ENCODE data around the gene TRMT2A.

TRMT2A gene

DNA sequence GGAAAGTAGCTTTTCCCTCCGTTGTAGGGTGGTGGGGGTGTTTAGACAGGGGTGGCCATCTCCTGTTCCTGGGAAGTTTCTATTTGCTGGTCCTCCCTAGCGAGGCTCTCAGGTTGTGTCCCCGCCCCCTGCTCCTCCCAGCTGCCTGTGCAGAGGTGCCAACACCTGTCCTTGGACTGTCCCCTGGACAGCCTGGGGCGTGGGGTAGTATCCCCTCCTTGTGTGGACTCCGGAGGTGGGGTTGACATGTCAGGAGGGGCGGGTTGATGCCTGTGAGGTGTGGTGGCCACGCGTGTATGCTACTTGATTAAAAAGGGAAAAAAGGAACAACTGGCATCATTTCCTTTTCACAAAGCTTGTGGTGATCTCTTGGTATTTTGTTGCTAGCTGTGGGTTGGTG, 15.4 kb downstream of the TRMT2A start:
- no peak overlapping the region for H3K4me3 ChIP-seq (ENCODE audit: low read depth in 1 of 2, low read length in 2 of 2)
- no peak overlapping the region for H3K4me2 ChIP-seq (ENCODE audit: insufficient read depth, low read length)
- no peak overlapping the region for H3K27ac ChIP-seq (ENCODE audit: low read length)
- DNase-seq (no peak), ATAC-seq (ENCODE audit: insufficient read depth, low read depth) (no peak)
- H3K79me2 ChIP-seq (ENCODE audit: insufficient read depth, low read length): peaks cover 89% of the 10 kb centered on the region
- H3K36me3 ChIP-seq (ENCODE audit: insufficient read depth, low read length): peaks cover 92% of the 10 kb centered on the region
- no peaks in the 10 kb centered on the region for H3K9me3 ChIP-seq (ENCODE audit: insufficient read depth, low read length, severe bottlenecking)
- no peaks in the 10 kb centered on the region for H3K27me3 ChIP-seq (ENCODE audit: insufficient read depth, low read length, poor library complexity)
- no peak for TF ChIP-seq EZH2 (IDR thresholded peaks at IDR 0.05; ENCODE audit: borderline replicate concordance, low read depth, low read length, severe bottlenecking)
- TF ChIP-seq, protein P1, sequence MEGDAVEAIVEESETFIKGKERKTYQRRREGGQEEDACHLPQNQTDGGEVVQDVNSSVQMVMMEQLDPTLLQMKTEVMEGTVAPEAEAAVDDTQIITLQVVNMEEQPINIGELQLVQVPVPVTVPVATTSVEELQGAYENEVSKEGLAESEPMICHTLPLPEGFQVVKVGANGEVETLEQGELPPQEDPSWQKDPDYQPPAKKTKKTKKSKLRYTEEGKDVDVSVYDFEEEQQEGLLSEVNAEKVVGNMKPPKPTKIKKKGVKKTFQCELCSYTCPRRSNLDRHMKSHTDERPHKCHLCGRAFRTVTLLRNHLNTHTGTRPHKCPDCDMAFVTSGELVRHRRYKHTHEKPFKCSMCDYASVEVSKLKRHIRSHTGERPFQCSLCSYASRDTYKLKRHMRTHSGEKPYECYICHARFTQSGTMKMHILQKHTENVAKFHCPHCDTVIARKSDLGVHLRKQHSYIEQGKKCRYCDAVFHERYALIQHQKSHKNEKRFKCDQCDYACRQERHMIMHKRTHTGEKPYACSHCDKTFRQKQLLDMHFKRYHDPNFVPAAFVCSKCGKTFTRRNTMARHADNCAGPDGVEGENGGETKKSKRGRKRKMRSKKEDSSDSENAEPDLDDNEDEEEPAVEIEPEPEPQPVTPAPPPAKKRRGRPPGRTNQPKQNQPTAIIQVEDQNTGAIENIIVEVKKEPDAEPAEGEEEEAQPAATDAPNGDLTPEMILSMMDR (IDR thresholded peaks at IDR 0.05; ENCODE audit: borderline replicate concordance, extremely low read depth, low read length, poor library complexity, severe bottlenecking): no peak
- no peak overlapping the region for H2AFZ ChIP-seq (ENCODE audit: low read depth, low read length)
- no peak overlapping the region for H3K9ac ChIP-seq (ENCODE audit: low read depth, low read length)
- peaks cover 74% of the 10 kb centered on the region for H4K20me1 ChIP-seq (ENCODE audit: insufficient read depth, low read length)
- peaks cover 25% of the 10 kb centered on the region for H3K4me1 ChIP-seq (ENCODE audit: insufficient read depth, low read length)

DNA sequence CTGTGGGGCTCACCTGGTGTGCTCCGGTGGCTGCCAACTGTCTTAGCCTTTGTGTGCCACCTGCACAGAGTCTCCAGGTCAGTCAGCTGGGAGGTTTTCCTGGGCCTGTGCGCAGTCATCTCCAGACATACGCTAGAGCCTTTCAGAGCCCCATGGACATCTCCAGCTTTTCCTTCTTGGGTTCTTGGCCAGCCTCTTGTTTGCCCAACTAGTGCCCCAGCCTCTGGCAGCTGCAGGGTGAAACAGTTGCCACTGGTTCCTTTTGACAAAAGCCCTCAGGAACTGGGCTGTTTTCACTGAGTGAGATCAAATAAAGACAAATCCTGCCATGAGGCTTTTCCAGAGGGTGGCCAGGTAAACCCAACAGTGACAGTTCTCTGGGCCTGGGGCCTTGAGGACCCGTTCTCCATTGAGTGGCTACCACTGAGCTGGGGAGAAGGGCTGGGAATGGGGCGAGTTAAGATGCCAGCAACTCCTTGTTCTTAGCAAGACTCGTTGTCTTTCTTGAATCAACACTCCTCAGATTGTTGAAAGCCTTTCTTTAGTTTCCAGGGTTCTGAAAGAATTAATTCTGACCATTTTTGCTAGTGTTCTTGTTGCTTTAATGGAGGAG, 17.8 kb downstream of the TRMT2A start:
- Histone ChIP-seq H3K4me3 (ENCODE audit: low read depth in 1 of 2, low read length in 2 of 2) (no peak overlapping the region), H2AFZ (ENCODE audit: low read depth, low read length) (no peak overlapping the region), H3K4me1 (ENCODE audit: insufficient read depth, low read length) (peaks cover 25% of the 10 kb centered on the region), H3K27me3 (ENCODE audit: insufficient read depth, low read length, poor library complexity) (no peaks in the 10 kb centered on the region), H3K4me2 (ENCODE audit: insufficient read depth, low read length) (no peak overlapping the region), H3K9ac (ENCODE audit: low read depth, low read length) (no peak overlapping the region), H3K79me2 (ENCODE audit: insufficient read depth, low read length) (peaks cover 87% of the 10 kb centered on the region), H3K27ac (ENCODE audit: low read length) (peak overlapping the region; percentile 6; the same call in 1 of the 2 replicates), H3K36me3 (ENCODE audit: insufficient read depth, low read length) (peaks cover 91% of the 10 kb centered on the region), H3K9me3 (ENCODE audit: insufficient read depth, low read length, severe bottlenecking) (no peaks in the 10 kb centered on the region), H4K20me1 (ENCODE audit: insufficient read depth, low read length) (peaks cover 56% of the 10 kb centered on the region)
- no peak for DNase-seq
- ATAC-seq (ENCODE audit: insufficient read depth, low read depth): no peak
- TF ChIP-seq EZH2 (IDR thresholded peaks at IDR 0.05; ENCODE audit: borderline replicate concordance, low read depth, low read length, severe bottlenecking): no peak
- TF ChIP-seq, protein P1 (IDR thresholded peaks at IDR 0.05; ENCODE audit: borderline replicate concordance, extremely low read depth, low read length, poor library complexity, severe bottlenecking): no peak

DNA sequence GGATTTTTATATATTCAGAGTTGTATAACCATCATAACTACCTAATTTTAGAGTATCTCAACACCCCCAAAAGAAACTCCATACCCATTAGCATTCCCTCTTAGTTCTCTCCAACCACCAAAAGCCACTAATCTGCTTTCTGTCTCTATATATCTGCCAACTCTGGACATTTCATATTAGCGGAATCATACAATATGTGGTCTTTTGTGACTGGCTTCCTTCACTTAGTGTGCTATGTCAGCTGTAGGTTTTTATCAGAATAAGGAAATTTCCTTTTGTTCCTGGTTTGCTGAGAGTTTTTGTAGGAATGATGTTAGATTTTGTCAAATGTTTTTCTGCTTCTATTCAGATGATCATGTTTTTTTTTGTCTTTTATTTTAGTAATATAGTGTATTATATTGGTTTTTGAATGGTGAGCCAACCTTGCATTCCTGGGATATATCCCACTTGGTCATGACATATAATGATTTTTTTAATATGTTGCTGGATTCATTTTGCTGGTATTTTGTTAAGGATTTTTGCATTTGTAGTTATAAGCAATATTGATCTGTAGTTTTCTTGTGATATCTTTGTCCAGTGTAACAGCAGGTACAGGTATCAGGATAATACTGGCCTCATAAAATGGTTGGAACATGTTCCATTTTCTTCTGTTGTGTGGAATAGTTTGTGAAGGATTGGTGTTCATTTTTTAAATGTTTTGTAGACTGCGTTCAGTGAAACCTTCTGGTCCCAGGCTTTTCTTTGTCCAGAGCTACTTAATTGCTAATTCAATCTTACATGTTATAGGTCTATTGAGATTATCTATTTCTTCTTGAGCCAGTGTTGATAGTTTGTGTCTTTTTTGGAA, 20.2 kb downstream of the TRMT2A start:
- H3K9me3 ChIP-seq (ENCODE audit: insufficient read depth, low read length, severe bottlenecking): no peaks in the 10 kb centered on the region
- H3K27me3 ChIP-seq (ENCODE audit: insufficient read depth, low read length, poor library complexity): no peaks in the 10 kb centered on the region
- no peak overlapping the region for H3K4me2 ChIP-seq (ENCODE audit: insufficient read depth, low read length)
- H2AFZ ChIP-seq (ENCODE audit: low read depth, low read length): no peak overlapping the region
- H3K4me1 ChIP-seq (ENCODE audit: insufficient read depth, low read length): peaks cover 25% of the 10 kb centered on the region
- peaks cover 85% of the 10 kb centered on the region for H3K79me2 ChIP-seq (ENCODE audit: insufficient read depth, low read length)
- TF ChIP-seq EZH2 (IDR thresholded peaks at IDR 0.05; ENCODE audit: borderline replicate concordance, low read depth, low read length, severe bottlenecking): no peak
- TF ChIP-seq, protein P1 (IDR thresholded peaks at IDR 0.05; ENCODE audit: borderline replicate concordance, extremely low read depth, low read length, poor library complexity, severe bottlenecking): no peak
- no peak overlapping the region for H3K9ac ChIP-seq (ENCODE audit: low read depth, low read length)
- ATAC-seq (ENCODE audit: insufficient read depth, low read depth) (no peak), DNase-seq (no peak)
- no peak overlapping the region for H3K27ac ChIP-seq (ENCODE audit: low read length)
- H3K4me3 ChIP-seq (ENCODE audit: low read depth in 1 of 2, low read length in 2 of 2): no peak overlapping the region
- peaks cover 94% of the 10 kb centered on the region for H3K36me3 ChIP-seq (ENCODE audit: insufficient read depth, low read length)
- peaks cover 54% of the 10 kb centered on the region for H4K20me1 ChIP-seq (ENCODE audit: insufficient read depth, low read length)
